ENCODE data around the gene ZSCAN29. TPM values are rescaled to one million over a fixed set of nuclear protein-coding genes. Genes with fewer than 3 reads are reported as not detected.

The ZSCAN29 gene
- total RNA-seq, 4 donors from 2014 or later = 17.4 to 34.6 (median 21.5) TPM

- intact Hi-C loops (cut with DNase I) = no loop called here
These were observed 39.9 kb upstream of the ZSCAN29 start for GRCh38 chr15:43410572-43411214.

GRCh38 chr15:43408789-43409188, 37.9 kb upstream of the ZSCAN29 start:
- TF ChIP-seq POLR2A (IDR thresholded peaks at IDR 0.05; ENCODE audit: low read depth) (no peak), POLR2AphosphoS5 (IDR thresholded peaks at IDR 0.05) (no peak), CTCF (IDR thresholded peaks at IDR 0.05) (no peak), EP300 (IDR thresholded peaks at IDR 0.05) (no peak)
- intact Hi-C loops (cut with DNase I) = no loop called here
- no peaks in the 10 kb centered on the region for H3K9me3 ChIP-seq
- 89% methylated on average over 1 of the region's 4 CpGs for WGBS
- no peak overlapping the region for H3K27ac ChIP-seq (replicated peaks in 1 of 4)
- no peaks in the 10 kb centered on the region for H3K27me3 ChIP-seq
- H3K4me3 ChIP-seq = no peak overlapping the region
- no peak for DNase-seq (ENCODE audit: extremely low spot score)
- peaks cover 0 to 3% (median 0%) of the 10 kb centered on the region in 4 donors for H3K4me1 ChIP-seq
- peaks cover 48 to 98% (median 91%) of the 10 kb centered on the region in 4 donors for H3K36me3 ChIP-seq

More at GRCh38 chr15:43410572-43411214, 39.9 kb upstream of the ZSCAN29 start:
- Histone ChIP-seq H3K4me3 (no peak overlapping the region), H3K4me1 (peaks cover 0 to 3% (median 0%) of the 10 kb centered on the region in 4 donors), H3K9me3 (no peaks in the 10 kb centered on the region), H3K36me3 (peaks cover 48 to 98% (median 91%) of the 10 kb centered on the region in 4 donors), H3K27ac (replicated peaks in 1 of 4) (no peak overlapping the region), H3K27me3 (no peaks in the 10 kb centered on the region)
- TF ChIP-seq POLR2A (IDR thresholded peaks at IDR 0.05; ENCODE audit: low read depth) (no peak), CTCF (IDR thresholded peaks at IDR 0.05) (no peak), POLR2AphosphoS5 (IDR thresholded peaks at IDR 0.05) (no peak), EP300 (IDR thresholded peaks at IDR 0.05) (no peak)
- WGBS = 84% methylated on average over 5 of the region's 5 CpGs
- no peak for DNase-seq (ENCODE audit: extremely low spot score)

- 81% methylated on average over 2 of the region's 2 CpGs for WGBS
- Histone ChIP-seq H3K27me3 (no peaks in the 10 kb centered on the region), H3K9me3 (no peaks in the 10 kb centered on the region), H3K4me3 (no peak overlapping the region), H3K36me3 (peaks cover 51 to 98% (median 91%) of the 10 kb centered on the region in 4 donors), H3K27ac (replicated peaks in 1 of 4) (no peak overlapping the region), H3K4me1 (peaks cover 0 to 3% (median 0%) of the 10 kb centered on the region in 4 donors)
- intact Hi-C loops (cut with DNase I) = no loop called here
- no peak for TF ChIP-seq POLR2A (IDR thresholded peaks at IDR 0.05; ENCODE audit: low read depth)
- no peak for DNase-seq (ENCODE audit: extremely low spot score)
These were observed 36.0 kb upstream of the ZSCAN29 start for GRCh38 chr15:43406808-43407207.

GRCh38 chr15:43406189-43406588, 35.3 kb upstream of the ZSCAN29 start:
- intact Hi-C loops (cut with DNase I) = no loop called here
- WGBS = 52% methylated on average over 2 of the region's 2 CpGs
- TF ChIP-seq POLR2AphosphoS5 (IDR thresholded peaks at IDR 0.05) = no peak
- TF ChIP-seq EP300 (IDR thresholded peaks at IDR 0.05) = no peak
- no peak for TF ChIP-seq CTCF (IDR thresholded peaks at IDR 0.05)
- TF ChIP-seq POLR2A (IDR thresholded peaks at IDR 0.05; ENCODE audit: low read depth) = no peak
- Histone ChIP-seq H3K4me3 (no peak overlapping the region), H3K27me3 (no peaks in the 10 kb centered on the region), H3K36me3 (peaks cover 57 to 98% (median 93%) of the 10 kb centered on the region in 4 donors), H3K4me1 (peaks cover 0 to 3% (median 0%) of the 10 kb centered on the region in 4 donors), H3K27ac (replicated peaks in 1 of 4) (no peak overlapping the region), H3K9me3 (no peaks in the 10 kb centered on the region)
- no peak for DNase-seq (ENCODE audit: extremely low spot score)

- intact Hi-C loops (cut with DNase I) = no loop called here
- DNase-seq (ENCODE audit: extremely low spot score) = no peak
- Histone ChIP-seq H3K4me3 (no peak overlapping the region), H3K4me1 (peaks cover 0 to 3% (median 0%) of the 10 kb centered on the region in 4 donors), H3K27ac (replicated peaks in 1 of 4) (no peak overlapping the region), H3K27me3 (no peaks in the 10 kb centered on the region), H3K9me3 (no peaks in the 10 kb centered on the region), H3K36me3 (peaks cover 60 to 100% (median 95%) of the 10 kb centered on the region in 4 donors)
- whole genome bisulfite sequencing = 90% methylated on average over 5 of the region's 5 CpGs
- no peak for TF ChIP-seq POLR2AphosphoS5 (IDR thresholded peaks at IDR 0.05)
These were observed 33.3 kb upstream of the ZSCAN29 start for GRCh38 chr15:43404130-43404529.

All from esophagus muscularis mucosa (tissue), 4 donors.